HG02870 (cell line): ENCODE results near the gene DNASE2.
"Not testable (repeated sequence)": the region's sequence is repeated elsewhere in the genome, so short reads cannot be mapped to it uniquely, and the experiment has no call there.

ENCODE experiments used
- ATAC-seq: cut with Tn5 transposase; IDR thresholded peaks from one replicate; pipeline ENCODE4 v1.9.1; 2021; ENCODE audit warnings: mild to moderate bottlenecking, moderate library complexity; ENCODE audit not compliant: unreplicated experiment

The DNASE2 gene

GRCh38 chr19:12865746-12866415 lies 15.4 kb downstream of the DNASE2 start:
- no peak for ATAC-seq

- ATAC-seq = no peak
Observed at GRCh38 chr19:12864721-12865715, 16.2 kb downstream of the DNASE2 start.

GRCh38 chr19:12864143-12864542 lies 17.1 kb downstream of the DNASE2 start:
- no peak for ATAC-seq

GRCh38 chr19:12859546-12859945 lies 21.7 kb downstream of the DNASE2 start:
- no peak for ATAC-seq

GRCh38 chr19:12858041-12858928 lies 23.0 kb downstream of the DNASE2 start:
- no peak for ATAC-seq

- ATAC-seq = no peak
Observed at GRCh38 chr19:12856653-12857052, 24.6 kb downstream of the DNASE2 start.

GRCh38 chr19:12847159-12848139 lies 33.8 kb downstream of the DNASE2 start:
- no peak for ATAC-seq

- not testable (repeated sequence) for ATAC-seq
Observed at GRCh38 chr19:12846613-12847012, 34.6 kb downstream of the DNASE2 start.

- ATAC-seq = no peak
Observed at GRCh38 chr19:12843999-12844732, 37.1 kb downstream of the DNASE2 start.

GRCh38 chr19:12843328-12843727 lies 37.9 kb downstream of the DNASE2 start:
- ATAC-seq = no peak

GRCh38 chr19:12842511-12842910 lies 38.7 kb downstream of the DNASE2 start:
- ATAC-seq = no peak

GRCh38 chr19:12841094-12841493 lies 40.2 kb downstream of the DNASE2 start:
- ATAC-seq = no peak

GRCh38 chr19:12840091-12841079 lies 40.9 kb downstream of the DNASE2 start:
- no peak for ATAC-seq

GRCh38 chr19:12838886-12839756 lies 42.1 kb downstream of the DNASE2 start:
- no peak for ATAC-seq

- no peak for ATAC-seq
Observed at GRCh38 chr19:12838182-12838885, 42.9 kb downstream of the DNASE2 start, which contains the start of gene MAST1. TSS of gene MAST1 (plus strand) at chr19:12838515. CDS start at chr19:12838573, 58 bp downstream.

- no peak for ATAC-seq
Observed at GRCh38 chr19:12837225-12837624, 44.0 kb downstream of the DNASE2 start.
